Suprapubic skin (tissue), 4 donors: Measurements from ENCODE around the gene CAMK1D. TPM values are rescaled to one million over a fixed set of nuclear protein-coding genes. Genes with fewer than 3 reads are reported as not detected.
A peak's percentile ranks its signal among the peaks of the same experiment; 100 is the strongest.
"Not testable (repeated sequence)": the region's sequence is repeated elsewhere in the genome, so short reads cannot be mapped to it uniquely, and the experiment has no call there.

ENCODE experiments used
- DNase-seq, 2 donors: peaks; one replicate each; pipeline ENCODE4 v3.0.0-alpha.2; 2019; ENCODE audit warnings: low spot score in 2 of 2
- H3K27ac ChIP-seq: fragments of 200-600 bp; sonication (generic); one replicate; pipeline ENCODE4 v1.5.1; 2019
- H3K27me3 ChIP-seq: fragments of 200-600 bp; sonication (generic); one replicate; pipeline ENCODE4 v1.5.1; 2019
- H3K36me3 ChIP-seq: fragments of 200-600 bp; sonication (generic); one replicate; pipeline ENCODE4 v1.5.1; 2019
- H3K4me1 ChIP-seq: fragments of 200-600 bp; sonication (generic); one replicate; pipeline ENCODE4 v1.5.1; 2019
- H3K4me3 ChIP-seq: fragments of 200-600 bp; sonication (generic); one replicate; pipeline ENCODE4 v1.5.1; 2019; ENCODE audit warnings: mild to moderate bottlenecking
- H3K9me3 ChIP-seq: fragments of 200-600 bp; sonication (generic); one replicate; pipeline ENCODE4 v1.5.1; 2019
- EP300 ChIP-seq: sonication (generic); formaldehyde crosslinking; IDR thresholded peaks from one replicate; pipeline ENCODE4 v1.6.1; 2017; ENCODE audit warnings: antibody characterized with exemption
- POLR2A ChIP-seq, 2 donors: fragments of 450-650 bp; IDR thresholded peaks; one replicate each; pipeline ENCODE4 v1.6.1; 2017; ENCODE audit warnings: antibody characterized with exemption in 2 of 2, mild to moderate bottlenecking in 2 of 2, moderate library complexity in 2 of 2
- POLR2AphosphoS5 ChIP-seq, 3 donors: sonication (generic); formaldehyde crosslinking; IDR thresholded peaks; one replicate each; pipeline ENCODE4 v1.6.1; 2017; ENCODE audit warnings: antibody characterized with exemption in 3 of 3
- WGBS: methylation state at CpG from one replicate; pipeline ENCODE4 v1.1.5; 2018; 5-methylcytosine and 5-hydroxymethylcytosine counted together
- total RNA-seq, 4 donors: library from RNA; depleted of rRNA; stranded (reverse); fragments of >200 nt; gene quantifications; one replicate each; pipeline ENCODE4 v1.1.0, GENCODE V29; 2016
- TF ChIP-seq, protein P1 (sequence below), 2 donors: fragments of 200-600 bp in 1 of 2; fragments of 450-650 bp in 1 of 2; sonication (generic) in 1 of 2; IDR thresholded peaks; one replicate each; pipeline ENCODE4 v1.5.1; 2016 to 2019; ENCODE audit warnings: antibody characterized with exemption in 2 of 2, mild to moderate bottlenecking in 1 of 2, moderate library complexity in 1 of 2

CAMK1D gene
- total RNA-seq, 4 donors from 2014 or later, result 26.4 to 31.3 (median 30.2) TPM

DNA sequence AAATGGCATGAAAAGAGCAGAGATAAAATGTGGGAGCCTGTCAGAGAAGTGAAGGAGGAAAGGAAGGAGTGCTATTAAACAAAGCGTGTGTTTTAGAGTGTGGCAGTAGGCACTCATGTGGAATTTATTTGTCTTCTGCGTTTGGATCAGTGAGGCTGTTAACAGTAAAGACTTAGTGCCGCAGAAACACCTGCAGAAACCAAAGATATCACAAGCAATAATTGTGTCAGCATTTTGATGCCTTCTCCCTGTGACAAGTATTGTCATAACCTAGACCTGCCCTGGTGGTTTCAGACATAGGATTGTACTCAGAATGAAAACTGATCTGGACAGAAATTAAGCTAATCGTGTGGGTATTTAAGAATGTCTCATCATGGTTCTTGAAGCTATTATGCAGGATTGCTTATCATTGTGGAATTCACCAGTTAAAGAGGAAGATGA is 191.0 kb downstream of the CAMK1D start:
- 55% methylated on average over 4 of the region's 4 CpGs for WGBS

DNA sequence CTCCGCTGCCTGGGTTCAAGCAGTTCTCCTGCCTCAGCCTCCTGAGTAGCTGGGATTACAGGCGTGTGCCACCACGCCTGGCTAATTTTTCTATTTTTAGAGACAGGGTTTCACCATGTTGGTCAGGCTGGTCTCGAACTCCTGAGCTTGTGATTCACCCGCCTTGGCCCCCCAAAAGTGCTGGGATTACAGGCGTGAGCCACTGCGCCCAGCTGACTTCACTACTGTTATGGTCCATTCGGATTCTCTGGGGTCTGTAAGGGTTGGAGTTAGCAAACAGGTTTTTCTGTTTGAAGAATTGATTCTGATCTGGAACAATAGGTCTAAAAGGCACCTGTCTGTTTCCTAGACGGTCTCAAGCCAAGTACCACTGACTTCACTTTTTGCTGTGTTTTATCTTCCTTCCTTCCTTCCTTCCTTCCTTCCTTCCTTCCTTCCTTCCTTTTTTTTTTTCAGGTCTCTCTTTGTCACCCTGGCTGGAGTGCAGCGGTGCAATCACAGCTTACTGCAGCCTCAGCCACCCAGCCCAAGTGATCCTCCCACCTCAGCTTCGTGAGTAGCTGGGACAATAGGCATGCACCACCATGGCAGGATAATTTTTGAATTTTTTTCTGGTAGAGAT is 192.2 kb downstream of the CAMK1D start:
- Histone ChIP-seq H3K4me1 (peaks cover 10% of the 10 kb centered on the region), H3K4me3 (no peak overlapping the region), H3K27ac (peak overlapping the region; percentile 39), H3K36me3 (no peaks in the 10 kb centered on the region), H3K9me3 (no peaks in the 10 kb centered on the region), H3K27me3 (no peaks in the 10 kb centered on the region)
- DNase-seq, result no peak
- TF ChIP-seq EP300 (no peak), POLR2A (IDR thresholded peaks at IDR 0.05) (no peak), POLR2AphosphoS5 (IDR thresholded peaks at IDR 0.05) (no peak)
- TF ChIP-seq, protein P1, sequence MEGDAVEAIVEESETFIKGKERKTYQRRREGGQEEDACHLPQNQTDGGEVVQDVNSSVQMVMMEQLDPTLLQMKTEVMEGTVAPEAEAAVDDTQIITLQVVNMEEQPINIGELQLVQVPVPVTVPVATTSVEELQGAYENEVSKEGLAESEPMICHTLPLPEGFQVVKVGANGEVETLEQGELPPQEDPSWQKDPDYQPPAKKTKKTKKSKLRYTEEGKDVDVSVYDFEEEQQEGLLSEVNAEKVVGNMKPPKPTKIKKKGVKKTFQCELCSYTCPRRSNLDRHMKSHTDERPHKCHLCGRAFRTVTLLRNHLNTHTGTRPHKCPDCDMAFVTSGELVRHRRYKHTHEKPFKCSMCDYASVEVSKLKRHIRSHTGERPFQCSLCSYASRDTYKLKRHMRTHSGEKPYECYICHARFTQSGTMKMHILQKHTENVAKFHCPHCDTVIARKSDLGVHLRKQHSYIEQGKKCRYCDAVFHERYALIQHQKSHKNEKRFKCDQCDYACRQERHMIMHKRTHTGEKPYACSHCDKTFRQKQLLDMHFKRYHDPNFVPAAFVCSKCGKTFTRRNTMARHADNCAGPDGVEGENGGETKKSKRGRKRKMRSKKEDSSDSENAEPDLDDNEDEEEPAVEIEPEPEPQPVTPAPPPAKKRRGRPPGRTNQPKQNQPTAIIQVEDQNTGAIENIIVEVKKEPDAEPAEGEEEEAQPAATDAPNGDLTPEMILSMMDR (IDR thresholded peaks at IDR 0.05), result no peak
- 78% methylated on average over 11 of the region's 11 CpGs for WGBS

More for the DNA sequence above, 191.0 kb downstream of the CAMK1D start:
- Histone ChIP-seq H3K9me3 (no peaks in the 10 kb centered on the region), H3K36me3 (no peaks in the 10 kb centered on the region), H3K4me1 (peaks cover 10% of the 10 kb centered on the region), H3K27ac (peak overlapping the region; percentile 4), H3K27me3 (no peaks in the 10 kb centered on the region), H3K4me3 (no peak overlapping the region)
- no peak for DNase-seq
- no peak for TF ChIP-seq POLR2AphosphoS5 (IDR thresholded peaks at IDR 0.05)
- TF ChIP-seq, protein P1 (IDR thresholded peaks at IDR 0.05), result no peak
- no peak for TF ChIP-seq POLR2A (IDR thresholded peaks at IDR 0.05)
- no peak for TF ChIP-seq EP300

DNA sequence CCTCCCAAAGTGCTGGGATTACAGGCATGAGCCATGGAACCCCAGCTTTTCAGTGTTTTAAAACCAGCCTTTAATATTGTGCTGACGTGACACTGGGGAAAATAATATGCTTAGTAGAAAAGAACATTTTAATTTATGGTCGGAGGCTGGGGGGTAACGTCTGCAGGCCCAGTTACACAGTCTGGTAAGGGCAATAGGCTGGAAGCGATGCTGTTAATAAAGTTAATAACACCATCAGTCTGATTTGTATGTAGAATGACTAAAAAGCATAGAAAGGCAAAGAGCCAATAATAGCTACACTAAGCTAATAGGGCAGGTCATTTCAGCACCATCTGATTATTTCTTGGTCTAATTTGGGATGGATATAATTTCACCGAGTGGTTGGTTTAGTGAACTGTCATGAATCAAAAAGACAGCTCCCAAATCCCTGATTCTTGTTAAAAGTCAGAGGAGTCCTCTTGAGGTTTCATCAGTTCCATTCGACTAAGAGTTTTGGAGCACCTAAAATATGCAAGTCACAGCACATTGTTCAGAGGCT is 192.9 kb downstream of the CAMK1D start:
- Histone ChIP-seq H3K27me3 (no peaks in the 10 kb centered on the region), H3K36me3 (no peaks in the 10 kb centered on the region), H3K4me1 (peaks cover 10% of the 10 kb centered on the region), H3K4me3 (no peak overlapping the region), H3K27ac (no peak overlapping the region), H3K9me3 (no peaks in the 10 kb centered on the region)
- no peak for DNase-seq
- TF ChIP-seq POLR2A (IDR thresholded peaks at IDR 0.05) (no peak), EP300 (no peak), POLR2AphosphoS5 (IDR thresholded peaks at IDR 0.05) (no peak)
- TF ChIP-seq, protein P1 (IDR thresholded peaks at IDR 0.05), result no peak
- 81% methylated on average over 6 of the region's 6 CpGs for WGBS

DNA sequence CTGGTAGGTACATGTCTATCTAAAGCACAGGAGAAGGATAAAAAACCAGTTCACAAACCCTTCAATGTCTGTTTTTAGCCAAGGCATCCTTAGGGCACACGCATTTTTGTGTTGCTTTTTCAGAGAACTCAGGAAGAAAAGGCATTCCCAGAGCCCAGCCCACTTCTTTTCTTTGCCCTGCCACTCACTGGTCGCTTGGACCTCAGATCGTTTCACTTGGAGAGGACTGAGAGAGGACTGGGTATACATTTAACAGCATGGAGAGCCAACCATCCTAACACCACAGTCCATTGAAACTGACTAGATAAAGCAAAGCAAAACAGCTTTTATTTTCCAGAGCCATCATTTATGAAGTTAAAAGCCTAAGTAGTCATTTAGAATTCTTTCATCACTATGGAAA is 194.2 kb downstream of the CAMK1D start:
- H3K4me1 ChIP-seq, result peaks cover 10% of the 10 kb centered on the region
- no peaks in the 10 kb centered on the region for H3K36me3 ChIP-seq
- WGBS, result 88% methylated on average over 3 of the region's 3 CpGs
- no peak for DNase-seq
- no peaks in the 10 kb centered on the region for H3K9me3 ChIP-seq
- no peak for TF ChIP-seq EP300
- H3K27me3 ChIP-seq, result no peaks in the 10 kb centered on the region
- no peak overlapping the region for H3K4me3 ChIP-seq
- no peak overlapping the region for H3K27ac ChIP-seq

DNA sequence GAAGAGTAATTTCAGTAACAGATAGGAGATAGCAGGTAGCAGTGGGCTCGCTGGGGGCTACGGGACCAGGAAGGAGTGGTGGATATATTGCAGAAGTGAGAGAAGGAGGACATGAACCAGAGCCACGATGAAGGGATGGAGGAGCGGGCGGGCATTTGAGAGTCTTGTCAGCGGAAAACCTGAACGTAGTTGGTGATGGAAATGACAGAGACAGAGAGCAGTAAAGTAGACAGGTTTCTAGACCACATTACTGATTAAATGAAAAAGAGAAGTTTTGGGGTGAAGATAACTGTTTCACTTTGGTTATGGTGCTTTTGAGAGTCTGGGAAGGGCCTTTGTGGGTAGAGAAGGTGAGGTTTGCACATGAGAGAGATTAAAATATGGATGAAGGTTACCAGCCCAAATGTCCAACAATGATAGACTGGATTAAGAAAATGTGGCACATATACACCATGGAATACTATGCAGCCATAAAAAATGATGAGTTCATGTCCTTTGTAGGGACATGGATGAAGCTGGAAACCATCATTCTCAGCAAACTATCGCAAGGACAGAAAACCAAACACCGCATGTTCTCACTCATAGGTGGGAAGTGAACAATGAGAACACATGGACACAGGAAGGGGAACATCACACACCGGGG is 196.9 kb downstream of the CAMK1D start:
- DNase-seq, H3K9me3 ChIP-seq, H3K4me1 ChIP-seq, H3K4me3 ChIP-seq, H3K27ac ChIP-seq, H3K36me3 ChIP-seq, H3K27me3 ChIP-seq: not testable (repeated sequence)
- 97% methylated on average over 10 of the region's 10 CpGs for WGBS

DNA sequence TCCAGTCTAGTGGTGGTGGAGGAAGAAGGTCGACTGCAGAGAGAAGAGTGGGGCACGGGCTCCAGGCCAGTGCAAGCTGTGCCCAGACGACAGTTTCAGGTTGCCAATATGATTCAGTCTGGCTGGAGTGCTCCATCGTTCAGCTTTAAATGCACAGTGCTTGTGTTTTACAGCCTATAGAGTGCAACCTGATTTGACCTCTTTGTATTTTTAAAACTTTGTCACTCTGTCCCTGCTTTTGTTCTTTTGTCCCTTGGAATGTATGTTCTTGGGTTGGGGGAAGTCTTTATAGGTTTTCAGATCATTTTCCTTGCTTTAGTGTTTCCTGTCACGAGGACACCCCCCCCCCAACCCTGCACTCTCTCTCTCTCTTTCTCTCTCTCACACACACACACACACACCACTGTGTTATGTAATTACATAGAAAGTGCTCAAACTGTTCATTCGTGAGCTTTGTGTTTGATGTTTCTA is 198.0 kb downstream of the CAMK1D start:
- H3K27ac ChIP-seq, result no peak overlapping the region
- no peaks in the 10 kb centered on the region for H3K27me3 ChIP-seq
- TF ChIP-seq, protein P1 (IDR thresholded peaks at IDR 0.05), result no peak
- TF ChIP-seq POLR2A (IDR thresholded peaks at IDR 0.05) (no peak), POLR2AphosphoS5 (IDR thresholded peaks at IDR 0.05) (no peak), EP300 (no peak)
- H3K9me3 ChIP-seq, result no peaks in the 10 kb centered on the region
- no peaks in the 10 kb centered on the region for H3K36me3 ChIP-seq
- no peaks in the 10 kb centered on the region for H3K4me1 ChIP-seq
- DNase-seq, result no peak
- 28% methylated on average over 6 of the region's 6 CpGs for WGBS
- no peak overlapping the region for H3K4me3 ChIP-seq
